Liver (tissue), 3 donors: ENCODE results near the gene STOML2.

Experiments used
- HNF4A ChIP-seq, 2 donors: conservative IDR thresholded peaks; 2 replicates each; pipeline ENCODE4 v1.6.1; 2016; ENCODE audit warnings: antibody characterized with exemption in 2 of 2, mild to moderate bottlenecking in 2 of 2
- JUND ChIP-seq, 2 donors: IDR thresholded peaks; 2 replicates each; pipeline ENCODE4 v1.6.1; 2016; ENCODE audit warnings: antibody characterized with exemption in 2 of 2
- NR2F2 ChIP-seq: IDR thresholded peaks from 2 replicates; pipeline ENCODE4 v1.6.1; 2016; ENCODE audit warnings: antibody characterized with exemption
- RAD21 ChIP-seq, 2 donors: IDR thresholded peaks; 2 replicates each; pipeline ENCODE4 v1.6.1; 2016; ENCODE audit warnings: antibody characterized with exemption in 2 of 2, mild to moderate bottlenecking in 2 of 2
- RXRA ChIP-seq, 2 donors: IDR thresholded peaks; 2 replicates each; pipeline ENCODE4 v1.6.1; 2017 to 2018; ENCODE audit warnings: antibody characterized with exemption in 2 of 2, mild to moderate bottlenecking in 1 of 2
- TAF1 ChIP-seq: conservative IDR thresholded peaks from 2 replicates; pipeline ENCODE4 v1.6.1; 2016; ENCODE audit warnings: antibody characterized with exemption, mild to moderate bottlenecking
- YY1 ChIP-seq: IDR thresholded peaks from 2 replicates; pipeline ENCODE4 v1.6.1; 2016; ENCODE audit warnings: antibody characterized with exemption, mild to moderate bottlenecking
- TF ChIP-seq, protein P1 (sequence below): fragments of 150-350 bp; IDR thresholded peaks from 2 replicates; pipeline ENCODE4 v1.5.1; 2017; ENCODE audit warnings: improper control_type of control experiment, low read depth, low read length; ENCODE audit not compliant: missing input control
- TF ChIP-seq, protein P2 (sequence below): IDR thresholded peaks from 2 replicates; pipeline ENCODE4 v1.6.1; 2016; ENCODE audit warnings: antibody characterized with exemption
- donor health status: healthy.
- donor health status: healthy.

DNA sequence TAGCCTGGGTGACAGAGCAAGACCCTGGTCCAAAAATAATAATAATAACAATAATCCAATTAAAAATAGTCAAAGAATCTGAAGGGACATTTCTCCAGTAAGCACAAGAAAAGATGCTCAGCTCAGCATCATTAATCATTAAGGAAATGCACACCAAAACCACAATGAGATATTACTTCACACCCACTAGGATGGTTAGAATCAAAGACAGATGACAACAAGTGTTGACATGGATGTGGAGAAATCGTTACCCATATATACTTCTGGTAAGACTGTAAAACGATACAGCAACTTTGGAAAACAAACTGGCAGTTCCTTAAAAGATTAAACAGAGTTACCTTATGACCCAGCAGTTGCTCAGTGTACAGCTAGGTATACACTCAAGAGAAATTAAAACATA lies 17.9 kb downstream of the STOML2 start:
- TF ChIP-seq, protein P1, sequence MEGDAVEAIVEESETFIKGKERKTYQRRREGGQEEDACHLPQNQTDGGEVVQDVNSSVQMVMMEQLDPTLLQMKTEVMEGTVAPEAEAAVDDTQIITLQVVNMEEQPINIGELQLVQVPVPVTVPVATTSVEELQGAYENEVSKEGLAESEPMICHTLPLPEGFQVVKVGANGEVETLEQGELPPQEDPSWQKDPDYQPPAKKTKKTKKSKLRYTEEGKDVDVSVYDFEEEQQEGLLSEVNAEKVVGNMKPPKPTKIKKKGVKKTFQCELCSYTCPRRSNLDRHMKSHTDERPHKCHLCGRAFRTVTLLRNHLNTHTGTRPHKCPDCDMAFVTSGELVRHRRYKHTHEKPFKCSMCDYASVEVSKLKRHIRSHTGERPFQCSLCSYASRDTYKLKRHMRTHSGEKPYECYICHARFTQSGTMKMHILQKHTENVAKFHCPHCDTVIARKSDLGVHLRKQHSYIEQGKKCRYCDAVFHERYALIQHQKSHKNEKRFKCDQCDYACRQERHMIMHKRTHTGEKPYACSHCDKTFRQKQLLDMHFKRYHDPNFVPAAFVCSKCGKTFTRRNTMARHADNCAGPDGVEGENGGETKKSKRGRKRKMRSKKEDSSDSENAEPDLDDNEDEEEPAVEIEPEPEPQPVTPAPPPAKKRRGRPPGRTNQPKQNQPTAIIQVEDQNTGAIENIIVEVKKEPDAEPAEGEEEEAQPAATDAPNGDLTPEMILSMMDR, result no peak
- TF ChIP-seq YY1 (no peak), NR2F2 (no peak), RXRA (IDR thresholded peaks at IDR 0.05) (no peak), HNF4A (conservative IDR thresholded peaks at IDR 0.05) (no peak), JUND (IDR thresholded peaks at IDR 0.05) (no peak), RAD21 (IDR thresholded peaks at IDR 0.05) (no peak), TAF1 (no peak)
- TF ChIP-seq, protein P2, sequence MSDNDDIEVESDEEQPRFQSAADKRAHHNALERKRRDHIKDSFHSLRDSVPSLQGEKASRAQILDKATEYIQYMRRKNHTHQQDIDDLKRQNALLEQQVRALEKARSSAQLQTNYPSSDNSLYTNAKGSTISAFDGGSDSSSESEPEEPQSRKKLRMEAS, result no peak
